IMR-90 (cell line): ENCODE measurements around the gene UCP2. TPM values are rescaled to one million over a fixed set of nuclear protein-coding genes. Genes with fewer than 3 reads are reported as not detected.

Source experiments
- ATAC-seq: fragments of 200-7000 bp; cut with Tn5 transposase; 2 replicates; pipeline ENCODE4 v1.9.1; 2020; ENCODE audit warnings: low read depth, mild to moderate bottlenecking, moderate library complexity
- BruUV-seq: library from RNA; stranded (reverse); fragments of 400-500 nt; replicated peaks from 2 replicates; lab custom pipeline; 2021; lab: Mats Ljungman, UMichigan
- CTCF ChIA-PET: fragments of 300-600 bp; formaldehyde crosslinking; extraction: SDS; loops from one replicate; lab custom pipeline; 2021; ENCODE audit warnings: antibody characterized with exemption; lab: Yijun Ruan, JAX
- POLR2A ChIA-PET: fragments of 300-600 bp; sonication (Branson Sonifier 250); formaldehyde crosslinking; loops from one replicate; lab custom pipeline; 2022; ENCODE audit warnings: antibody characterized with exemption; ENCODE audit not compliant: unreplicated experiment; lab: Charles Lee
- DNase-seq: peaks from one replicate; pipeline ENCODE4 v3.0.0; 2013
- H2AFZ ChIP-seq: replicated peaks from 2 replicates; pipeline ENCODE3; 2013; ENCODE audit warnings: low read length, mild to moderate bottlenecking; ENCODE audit not compliant: poor library complexity
- H2AK5ac ChIP-seq: 2 replicates; pipeline ENCODE4 v1.6.1; 2013; ENCODE audit warnings: low read depth, low read length, inconsistent platforms
- H2AK9ac ChIP-seq: replicated peaks from 2 replicates; pipeline ENCODE3; 2013; ENCODE audit warnings: mild to moderate bottlenecking, low read depth, low read length, moderate library complexity; ENCODE audit not compliant: poor library complexity
- H2BK120ac ChIP-seq: 2 replicates; pipeline ENCODE4 v1.6.1; 2013; ENCODE audit warnings: low read depth, low read length, inconsistent platforms
- H2BK15ac ChIP-seq: 3 replicates; pipeline ENCODE4 v1.6.1; 2013; ENCODE audit warnings: low read depth, low read length, inconsistent platforms
- H2BK20ac ChIP-seq: 2 replicates; pipeline ENCODE4 v1.6.1; 2013; ENCODE audit warnings: low read depth, mild to moderate bottlenecking, inconsistent platforms, low read length, moderate library complexity
- H2BK5ac ChIP-seq: 2 replicates; pipeline ENCODE4 v1.6.1; 2013; ENCODE audit warnings: mild to moderate bottlenecking, low read depth, low read length, inconsistent platforms; ENCODE audit not compliant: poor library complexity, severe bottlenecking
- H3K14ac ChIP-seq: replicated peaks from 2 replicates; pipeline ENCODE4 v1.6.1; 2013; ENCODE audit warnings: low read depth, low read length, inconsistent platforms
- H3K18ac ChIP-seq: 2 replicates; pipeline ENCODE4 v1.6.1; 2013; ENCODE audit warnings: low read depth, low read length, control low read depth
- H3K23ac ChIP-seq: 2 replicates; pipeline ENCODE4 v1.6.1; 2013; ENCODE audit warnings: low read depth, low read length, inconsistent platforms
- H3K27ac ChIP-seq: 2 replicates; pipeline ENCODE4 v1.5.1; 2013; ENCODE audit warnings: mild to moderate bottlenecking, control low read depth, low read length; ENCODE audit not compliant: insufficient read depth
- H3K27me3 ChIP-seq: 2 replicates; pipeline ENCODE4 v1.6.1; 2013; ENCODE audit warnings: low read length; ENCODE audit not compliant: control insufficient read depth, insufficient read depth
- H3K36me3 ChIP-seq: 2 replicates; pipeline ENCODE4 v1.6.1; 2013; ENCODE audit warnings: low read length, mixed read lengths; ENCODE audit not compliant: control insufficient read depth, insufficient read depth
- H3K4ac ChIP-seq: 2 replicates; pipeline ENCODE4 v1.6.1; 2013; ENCODE audit warnings: low read depth, low read length, inconsistent platforms
- H3K4me1 ChIP-seq: 2 replicates; pipeline ENCODE4 v1.6.1; 2013; ENCODE audit warnings: low read length, mixed read lengths; ENCODE audit not compliant: control insufficient read depth, insufficient read depth
- H3K4me2 ChIP-seq: 2 replicates; pipeline ENCODE4 v1.6.1; 2013; ENCODE audit warnings: low read depth, mild to moderate bottlenecking, control low read depth, low read length, moderate library complexity
- H3K4me3 ChIP-seq: 2 replicates; pipeline ENCODE4 v1.5.1; 2013; ENCODE audit warnings: low read depth, mild to moderate bottlenecking, control low read depth, low read length, moderate library complexity; ENCODE audit not compliant: insufficient read depth
- H3K56ac ChIP-seq: 2 replicates; pipeline ENCODE4 v1.6.1; 2013; ENCODE audit warnings: low read length, inconsistent platforms; ENCODE audit not compliant: insufficient read depth; ENCODE audit errors: extremely low read depth
- H3K79me1 ChIP-seq, 2 experiments: 2 replicates each; pipeline ENCODE4 v1.6.1; 2013; ENCODE audit warnings: low read length in 2 of 2, inconsistent platforms in 1 of 2, low read depth in 1 of 2
- H3K9ac ChIP-seq: 2 replicates; pipeline ENCODE4 v1.6.1; 2013; ENCODE audit warnings: low read depth, low read length, control low read depth
- H3K9me1 ChIP-seq: 2 replicates; pipeline ENCODE4 v1.6.1; 2013; ENCODE audit warnings: low read length, inconsistent platforms; ENCODE audit not compliant: insufficient read depth
- H3K9me3 ChIP-seq: 2 replicates; pipeline ENCODE4 v1.6.1; 2013; ENCODE audit warnings: low read length; ENCODE audit not compliant: control insufficient read depth, insufficient read depth
- H4K20me1 ChIP-seq: 2 replicates; pipeline ENCODE4 v1.6.1; 2013; ENCODE audit warnings: low read length, inconsistent platforms; ENCODE audit not compliant: insufficient read depth
- H4K5ac ChIP-seq: 2 replicates; pipeline ENCODE4 v1.6.1; 2013; ENCODE audit warnings: mild to moderate bottlenecking, low read depth, low read length, control low read depth
- H4K8ac ChIP-seq, 2 experiments: 2 replicates each; pipeline ENCODE4 v1.6.1; 2013; ENCODE audit warnings: low read depth in 2 of 2, low read length in 2 of 2, control low read depth in 1 of 2, inconsistent platforms in 1 of 2
- H4K91ac ChIP-seq: 2 replicates; pipeline ENCODE4 v1.6.1; 2013; ENCODE audit warnings: low read depth, low read length, inconsistent platforms; ENCODE audit not compliant: insufficient read depth
- CEBPB ChIP-seq: IDR thresholded peaks from 2 replicates; pipeline ENCODE4 v1.6.1; 2012; ENCODE audit warnings: low read depth, low read length, improper control_type of control experiment
- CHD1 ChIP-seq: IDR thresholded peaks from 2 replicates; pipeline ENCODE4 v1.6.1; 2012; ENCODE audit warnings: low read depth, low read length, improper control_type of control experiment
- CTCF ChIP-seq: conservative IDR thresholded peaks from 2 replicates; pipeline ENCODE4 v1.5.1; 2012; ENCODE audit warnings: mild to moderate bottlenecking, low read depth, low read length, improper control_type of control experiment
- ELK1 ChIP-seq: fragments of 150-350 bp; IDR thresholded peaks from 2 replicates; pipeline ENCODE4 v1.6.1; 2016; ENCODE audit warnings: low read depth, mild to moderate bottlenecking, low read length, moderate library complexity, borderline replicate concordance
- FOS ChIP-seq: fragments of 150-350 bp; IDR thresholded peaks from 2 replicates; pipeline ENCODE4 v1.6.1; 2016; ENCODE audit warnings: low read depth, low read length
- MAFK ChIP-seq: IDR thresholded peaks from 2 replicates; pipeline ENCODE4 v1.6.1; 2012; ENCODE audit warnings: low read depth, low read length, improper control_type of control experiment
- MXI1 ChIP-seq: IDR thresholded peaks from 2 replicates; pipeline ENCODE4 v1.6.1; 2012; ENCODE audit warnings: low read depth, mild to moderate bottlenecking, low read length, moderate library complexity, borderline replicate concordance
- NFE2L2 ChIP-seq: fragments of 150-350 bp; IDR thresholded peaks from 2 replicates; pipeline ENCODE4 v1.6.1; 2016; ENCODE audit warnings: low read depth, mild to moderate bottlenecking, low read length
- POLR2A ChIP-seq: IDR thresholded peaks from 2 replicates; pipeline ENCODE4 v1.6.1; 2012; ENCODE audit warnings: mild to moderate bottlenecking, low read depth, low read length
- RAD21 ChIP-seq: IDR thresholded peaks from 2 replicates; pipeline ENCODE4 v1.6.1; 2012; ENCODE audit warnings: low read length, improper control_type of control experiment
- RFX5 ChIP-seq: IDR thresholded peaks from 2 replicates; pipeline ENCODE4 v1.8.0; 2012; ENCODE audit warnings: low read depth, mild to moderate bottlenecking, low read length, moderate library complexity
- USF2 ChIP-seq: fragments of 150-350 bp; IDR thresholded peaks from 2 replicates; pipeline ENCODE4 v1.6.1; 2017; ENCODE audit warnings: mild to moderate bottlenecking, antibody characterized with exemption, low read length, low read depth
- WGBS, 2 experiments: methylation state at CpG; one replicate each; pipeline versions ENCODE4 v1.1.5 to v1.1.7; 2013; ENCODE audit warnings: missing lambda C conversion rate in 2 of 2; ENCODE audit not compliant: insufficient read length in 1 of 2; ENCODE audit errors: extremely low coverage in 2 of 2; 5-methylcytosine and 5-hydroxymethylcytosine counted together
- dilution Hi-C: fragments of 300-500 bp; cut with HindIII; formaldehyde crosslinking; loops from one replicate; pipeline ENCODE4 v1.14.3; 2018; ENCODE audit warnings: low sequenced_read_pairs; ENCODE audit not compliant: unreplicated experiment
- in situ Hi-C: fragments of 300-500 bp; cut with MboI; formaldehyde crosslinking; loops from 3 replicates; pipeline ENCODE4 v1.14.3; 2019; ENCODE audit warnings: low sequenced_read_pairs, inconsistent platforms, mixed read lengths
- intact Hi-C: fragments of 100-400 bp; cut with micrococcal nuclease; formaldehyde crosslinking; loops from 2 replicates; pipeline ENCODE4 v1.10.0; 2022
- polyA plus RNA-seq, 3 experiments: library from polyadenylated mRNA; depleted of rRNA; stranded (reverse); fragments of >200 nt; gene quantifications; 2 replicates each; pipeline ENCODE4 v1.2.3, GENCODE V29; 2012; ENCODE audit warnings: low replicate concordance in 1 of 3
- total RNA-seq: library from RNA; depleted of rRNA; stranded (reverse); fragments of >200 nt; gene quantifications from 2 replicates; pipeline ENCODE4 v1.2.3, GENCODE V29; 2012

UCP2 gene
- total and polyA plus RNA-seq, 2 of the 4 experiments (the other 2 are of a cell fraction), result 2.0 to 11.9 TPM

GRCh38 chr11:74010306-74011300 lies 28.0 kb upstream of the UCP2 start:
- Histone ChIP-seq H2AK5ac (no peak overlapping the region), H3K56ac (no peak overlapping the region), H3K27me3 (no peaks in the 10 kb centered on the region), H4K91ac (no peak overlapping the region), H3K4me1 (no peaks in the 10 kb centered on the region; the same call in 1 of the 2 replicates), H2BK20ac (no peak overlapping the region), H3K4me3 (no peak overlapping the region), H2BK120ac (0 out of 2 replicates have a peak overlapping the region, but pooled peaks have one; percentile 4), H2BK15ac (no peak overlapping the region), H2BK5ac (no peak overlapping the region), H3K14ac (no peak overlapping the region), H2AK9ac (no peak overlapping the region), H4K20me1 (no peaks in the 10 kb centered on the region; the same call in 1 of the 2 replicates), H3K18ac (no peak overlapping the region), H3K79me1 (no peaks in the 10 kb centered on the region), H4K5ac (no peak overlapping the region), H4K8ac (no peak overlapping the region), H2AFZ (no peak overlapping the region), H3K4me2 (no peak overlapping the region), H3K27ac (no peak overlapping the region), H3K23ac (no peak overlapping the region; the same call in 1 of the 2 replicates), H3K9me3 (no peaks in the 10 kb centered on the region), H3K9me1 (0 out of 2 replicates have a peak, but pooled peaks cover 5% of the 10 kb centered on the region), H3K36me3 (no peaks in the 10 kb centered on the region), H3K4ac (no peak overlapping the region), H3K9ac (no peak overlapping the region)
- CTCF ChIA-PET, result no interaction called here
- TF ChIP-seq CEBPB, result no peak
- no peak for TF ChIP-seq RAD21
- TF ChIP-seq MAFK, result no peak
- TF ChIP-seq NFE2L2, result no peak
- TF ChIP-seq CHD1, result no peak
- no peak for TF ChIP-seq FOS
- TF ChIP-seq ELK1, result no peak
- no peak for TF ChIP-seq RFX5
- no peak for TF ChIP-seq POLR2A
- no peak for TF ChIP-seq MXI1
- no peak for TF ChIP-seq CTCF
- no peak for TF ChIP-seq USF2
- WGBS, 2 experiments, result 93% methylated on average over 3 of the region's 9 CpGs; no CpG with 5 or more reads in 1 of the 2 experiments
- in situ Hi-C loops, result no loop called here
- dilution Hi-C loops, result no loop called here
- no peak for DNase-seq
- POLR2A ChIA-PET, result no interaction called here
- no TSS peak for BruUV-seq
- intact Hi-C loops, result no loop called here
- ATAC-seq, result no peak
